ENCODE results near the gene CBL. TPM values are rescaled to one million over a fixed set of nuclear protein-coding genes. Genes with fewer than 3 reads are reported as not detected.

Gene CBL
- polyA plus RNA-seq, 1 of the 3 experiments (the other 2 are of a cell fraction) = 9.5 TPM

- TF ChIP-seq NFIC (IDR thresholded peaks at IDR 0.05; ENCODE audit: borderline replicate concordance) (no peak), JUND (IDR thresholded peaks at IDR 0.05) (no peak), SMC3 (IDR thresholded peaks at IDR 0.05; ENCODE audit: low read depth, low read length) (no peak), GATA2 (CRISPR knock-in tag; IDR thresholded peaks at IDR 0.05) (no peak), REST (IDR thresholded peaks at IDR 0.05; ENCODE audit: low read depth, low read length) (no peak), NRF1 (IDR thresholded peaks at IDR 0.05; ENCODE audit: low read depth, low read length) (no peak), CHD2 (IDR thresholded peaks at IDR 0.05; ENCODE audit: low read length, partially characterized antibody) (no peak), RFX5 (IDR thresholded peaks at IDR 0.05; ENCODE audit: low read length) (no peak)
- Histone ChIP-seq H3K27ac (ENCODE audit: low read depth in 2 of 2, low read length in 1 of 2) (no peak overlapping the region), H3K4me3 (ENCODE audit: low read depth in 2 of 2, low read length in 1 of 2) (no peak overlapping the region), H3F3A (replicated peaks; ENCODE audit: insufficient read depth) (no peaks in the 10 kb centered on the region), H2AFZ (ENCODE audit: low read depth) (no peak overlapping the region), H4K20me1 (ENCODE audit: insufficient read depth) (no peaks in the 10 kb centered on the region), H3K4me1 (ENCODE audit: control insufficient read depth in 1 of 2, insufficient read depth in 2 of 2, low read depth in 1 of 2, low read length in 1 of 2) (peaks cover 10 to 14% of the 10 kb centered on the region in 2 experiments; a peak in 2 of 4 replicates), H3K9me3 (no peaks in the 10 kb centered on the region), H3K27me3 (ENCODE audit: insufficient read depth) (no peaks in the 10 kb centered on the region), H3K36me3 (replicated peaks in 1 of 2; ENCODE audit: control insufficient read depth in 1 of 2, insufficient read depth in 2 of 2, low read length in 1 of 2) (peaks cover 9 to 27% of the 10 kb centered on the region in 2 experiments), H3K79me2 (ENCODE audit: insufficient read depth) (no peaks in the 10 kb centered on the region), H3K4me2 (no peak overlapping the region), H3K9me2 (no peaks in the 10 kb centered on the region), H3K9ac (no peak overlapping the region)
- POLR2A ChIA-PET = no interaction called here
- CTCF ChIA-PET = interaction anchor here (0.7 to 1.6 kb wide), 3 partner anchors 9 to 28 kb away, joined by 3 to 5 read pairs (median 4); partner anchors contain the start of genes CBL and NLRX1
- WGBS (ENCODE audit: low lambda C conversion rate) = 95% methylated on average over 4 of the region's 4 CpGs
- DNase-seq = no peak
Observed at GRCh38 chr11:119178166-119178680, 27.9 kb upstream of the CBL start.

- H3K4me1 ChIP-seq (ENCODE audit: control insufficient read depth in 1 of 2, insufficient read depth in 2 of 2, low read depth in 1 of 2, low read length in 1 of 2) = peaks cover 10 to 14% of the 10 kb centered on the region in 2 experiments; a peak in 2 of 4 replicates
- H3F3A ChIP-seq (replicated peaks; ENCODE audit: insufficient read depth) = no peaks in the 10 kb centered on the region
- H3K79me2 ChIP-seq (ENCODE audit: insufficient read depth) = no peaks in the 10 kb centered on the region
- no peaks in the 10 kb centered on the region for H3K9me3 ChIP-seq
- H3K9ac ChIP-seq = no peak overlapping the region
- 89% methylated on average over 6 of the region's 6 CpGs for WGBS (ENCODE audit: low lambda C conversion rate)
- peaks cover 9 to 27% of the 10 kb centered on the region in 2 experiments for H3K36me3 ChIP-seq (replicated peaks in 1 of 2; ENCODE audit: control insufficient read depth in 1 of 2, insufficient read depth in 2 of 2, low read length in 1 of 2)
- H3K27ac ChIP-seq (ENCODE audit: low read depth in 2 of 2, low read length in 1 of 2) = no peak overlapping the region
- H4K20me1 ChIP-seq (ENCODE audit: insufficient read depth) = no peaks in the 10 kb centered on the region
- H3K9me2 ChIP-seq = no peaks in the 10 kb centered on the region
- DNase-seq = no peak
- H3K4me3 ChIP-seq (ENCODE audit: low read depth in 2 of 2, low read length in 1 of 2) = no peak overlapping the region
- H3K27me3 ChIP-seq (ENCODE audit: insufficient read depth) = no peaks in the 10 kb centered on the region
- CTCF ChIA-PET = interaction anchor here (1.0 to 2.7 kb wide), 4 partner anchors 17 to 144 kb away, joined by 3 to 12 read pairs (median 4); no protein-coding TSS in a partner anchor
- no peak for TF ChIP-seq ELF1 (IDR thresholded peaks at IDR 0.05)
- no peak for TF ChIP-seq NRF1 (IDR thresholded peaks at IDR 0.05; ENCODE audit: low read depth, low read length)
- no peak for TF ChIP-seq POLR2AphosphoS5 (IDR thresholded peaks at IDR 0.05; ENCODE audit: low read depth, low read length)
- TF ChIP-seq RAD21 (IDR thresholded peaks at IDR 0.05; ENCODE audit: low read length) = no peak
- TF ChIP-seq ZBTB33 (IDR thresholded peaks at IDR 0.05; ENCODE audit: borderline replicate concordance, low read depth) = no peak
- TF ChIP-seq RFX5 (IDR thresholded peaks at IDR 0.05; ENCODE audit: low read length) = no peak
- TF ChIP-seq CHD2 (IDR thresholded peaks at IDR 0.05; ENCODE audit: low read length, partially characterized antibody) = no peak
- POLR2A ChIA-PET = interaction anchor here (1.0 kb wide), 1 partner anchor 11 kb away, joined by 4 read pairs; no protein-coding TSS in a partner anchor
- no peak overlapping the region for H2AFZ ChIP-seq (ENCODE audit: low read depth)
- no peak overlapping the region for H3K4me2 ChIP-seq
Observed at GRCh38 chr11:119179342-119179741, 26.8 kb upstream of the CBL start.
